Bronchial epithelial cell (primary cell): ENCODE results near the gene PGBD5. TPM values are rescaled to one million over a fixed set of nuclear protein-coding genes. Genes with fewer than 3 reads are reported as not detected.

Source experiments
- DNase-seq: peaks from one replicate; pipeline ENCODE4 v3.0.0-alpha.2; 2010; ENCODE audit warnings: low read depth
- FAIRE-seq: peaks from 2 replicates; lab custom pipeline; 2011; peaks lifted over from hg19 to GRCh38; lab: Jason Lieb, UNC
- H3K27me3 ChIP-seq: 2 replicates; pipeline ENCODE4 v1.5.1; 2011; ENCODE audit warnings: low read length; ENCODE audit not compliant: control insufficient read depth, insufficient read depth
- H3K36me3 ChIP-seq: 2 replicates; pipeline ENCODE4 v1.5.1; 2011; ENCODE audit warnings: low read length; ENCODE audit not compliant: control insufficient read depth, insufficient read depth
- H3K4me3 ChIP-seq: 2 replicates; pipeline ENCODE4 v1.5.1; 2011; ENCODE audit warnings: mild to moderate bottlenecking, low read depth, low read length, control low read depth
- total RNA-seq: library from RNA; depleted of rRNA; stranded (reverse); fragments of >200 nt; gene quantifications from 2 replicates; pipeline ENCODE4 v1.2.1, GENCODE V29; 2014
- TF ChIP-seq, protein P1 (sequence below): IDR thresholded peaks from 2 replicates; pipeline ENCODE4 v1.5.1; 2011; ENCODE audit warnings: mild to moderate bottlenecking, moderate library complexity, low read length, control low read depth, inconsistent platforms; ENCODE audit not compliant: insufficient read depth, severe bottlenecking

The PGBD5 gene
- total RNA-seq, 1 donor from 2014 or later, result under 0.01 TPM

DNA sequence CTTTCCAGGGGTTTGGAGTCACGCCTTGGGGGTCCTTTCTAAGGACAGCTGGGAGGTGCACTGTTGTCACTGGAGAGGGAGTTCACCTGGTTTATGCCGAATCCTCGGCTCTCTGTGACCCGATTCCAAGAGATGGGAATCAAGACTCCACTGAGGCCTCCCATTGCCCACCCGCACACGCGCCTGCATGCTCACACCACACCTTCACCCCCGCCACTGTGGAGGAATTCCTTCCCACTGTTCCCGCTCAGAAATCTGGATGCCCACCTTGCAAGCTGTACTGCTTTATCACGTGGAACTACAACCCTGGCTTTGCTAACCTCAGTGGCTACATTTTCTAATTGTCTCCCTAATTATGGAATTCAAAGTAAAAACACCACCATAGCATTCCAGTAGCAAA, 29.2 kb downstream of the PGBD5 start:
- H3K27me3 ChIP-seq, result no peaks in the 10 kb centered on the region
- no peak overlapping the region for H3K4me3 ChIP-seq
- FAIRE-seq (no peak), DNase-seq (no peak)
- TF ChIP-seq, protein P1, sequence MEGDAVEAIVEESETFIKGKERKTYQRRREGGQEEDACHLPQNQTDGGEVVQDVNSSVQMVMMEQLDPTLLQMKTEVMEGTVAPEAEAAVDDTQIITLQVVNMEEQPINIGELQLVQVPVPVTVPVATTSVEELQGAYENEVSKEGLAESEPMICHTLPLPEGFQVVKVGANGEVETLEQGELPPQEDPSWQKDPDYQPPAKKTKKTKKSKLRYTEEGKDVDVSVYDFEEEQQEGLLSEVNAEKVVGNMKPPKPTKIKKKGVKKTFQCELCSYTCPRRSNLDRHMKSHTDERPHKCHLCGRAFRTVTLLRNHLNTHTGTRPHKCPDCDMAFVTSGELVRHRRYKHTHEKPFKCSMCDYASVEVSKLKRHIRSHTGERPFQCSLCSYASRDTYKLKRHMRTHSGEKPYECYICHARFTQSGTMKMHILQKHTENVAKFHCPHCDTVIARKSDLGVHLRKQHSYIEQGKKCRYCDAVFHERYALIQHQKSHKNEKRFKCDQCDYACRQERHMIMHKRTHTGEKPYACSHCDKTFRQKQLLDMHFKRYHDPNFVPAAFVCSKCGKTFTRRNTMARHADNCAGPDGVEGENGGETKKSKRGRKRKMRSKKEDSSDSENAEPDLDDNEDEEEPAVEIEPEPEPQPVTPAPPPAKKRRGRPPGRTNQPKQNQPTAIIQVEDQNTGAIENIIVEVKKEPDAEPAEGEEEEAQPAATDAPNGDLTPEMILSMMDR, result no peak
- no peaks in the 10 kb centered on the region for H3K36me3 ChIP-seq

- Histone ChIP-seq H3K27me3 (no peaks in the 10 kb centered on the region), H3K36me3 (no peaks in the 10 kb centered on the region), H3K4me3 (no peak overlapping the region)
- TF ChIP-seq, protein P1, result no peak
- no peak for FAIRE-seq
- DNase-seq, result no peak
Observed at GRCh38 chr1:230395932-230396331, 30.2 kb downstream of the PGBD5 start.

DNA sequence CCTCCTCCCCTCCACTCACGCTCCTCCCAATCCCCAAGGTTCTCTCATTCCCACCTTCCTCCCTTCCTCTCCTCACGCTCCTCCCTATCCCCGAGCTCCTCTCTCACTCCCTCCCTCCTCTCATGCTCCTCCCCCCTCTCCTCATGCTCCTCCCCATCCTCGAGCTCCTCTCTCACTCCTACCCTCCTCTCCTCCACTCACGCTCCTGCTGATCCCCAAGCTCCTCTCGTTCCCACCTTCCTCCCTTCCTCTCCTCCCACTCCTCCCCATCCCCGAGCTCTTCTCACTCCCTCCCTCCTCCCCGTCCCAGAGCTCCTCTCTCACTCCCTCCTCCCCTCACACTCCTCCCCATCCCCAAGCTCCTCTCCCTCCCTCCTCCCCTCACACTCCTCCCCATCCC, 31.4 kb downstream of the PGBD5 start:
- DNase-seq (no peak), FAIRE-seq (no peak)
- no peak overlapping the region for H3K4me3 ChIP-seq
- TF ChIP-seq, protein P1, result no peak
- no peaks in the 10 kb centered on the region for H3K36me3 ChIP-seq
- no peaks in the 10 kb centered on the region for H3K27me3 ChIP-seq

DNA sequence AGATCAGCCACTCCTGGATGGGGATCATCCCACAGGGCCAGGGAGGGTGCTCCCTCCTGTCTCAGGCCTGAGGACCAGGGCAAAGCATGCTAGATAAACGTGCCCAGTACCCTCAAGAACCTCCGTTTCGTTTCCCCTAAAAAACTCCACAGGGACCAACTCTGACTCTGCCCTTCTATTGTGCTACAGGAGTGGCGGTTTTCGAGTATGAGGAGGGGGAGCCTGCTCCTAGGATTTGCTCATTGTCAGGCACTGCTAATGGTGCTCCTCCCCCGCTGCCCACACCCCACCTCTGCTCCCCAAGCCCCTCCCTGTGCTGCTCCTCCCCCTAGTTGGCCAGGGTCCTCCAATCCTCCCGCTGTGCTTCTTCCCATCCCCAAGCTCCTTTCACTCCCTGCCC, 32.0 kb downstream of the PGBD5 start:
- Histone ChIP-seq H3K4me3 (no peak overlapping the region), H3K36me3 (no peaks in the 10 kb centered on the region), H3K27me3 (no peaks in the 10 kb centered on the region)
- DNase-seq, result no peak
- no peak for FAIRE-seq
- TF ChIP-seq, protein P1, result no peak

DNA sequence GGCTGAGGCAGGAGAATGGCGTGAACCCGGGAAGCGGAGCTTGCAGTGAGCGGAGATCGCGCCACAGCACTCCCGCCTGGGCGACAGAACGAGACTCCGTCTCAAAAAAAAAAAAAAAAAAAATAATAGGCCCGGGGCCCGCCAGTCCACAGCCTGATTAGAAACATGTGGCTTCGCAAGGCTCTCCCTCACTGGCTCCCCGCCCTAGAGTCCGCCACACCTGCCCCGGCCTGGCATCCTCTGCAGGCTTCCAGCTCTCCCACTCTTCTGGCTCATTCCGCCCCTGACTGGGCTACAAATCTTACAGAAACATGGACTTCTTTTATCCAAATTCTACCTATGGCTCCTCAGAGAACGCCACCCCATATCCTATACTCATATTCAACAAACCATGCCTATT, 32.4 kb downstream of the PGBD5 start:
- H3K4me3 ChIP-seq, result no peak overlapping the region
- FAIRE-seq (no peak), DNase-seq (no peak)
- TF ChIP-seq, protein P1, result no peak
- H3K36me3 ChIP-seq, result no peaks in the 10 kb centered on the region
- no peaks in the 10 kb centered on the region for H3K27me3 ChIP-seq

GRCh38 chr1:230392920-230393521, 33.1 kb downstream of the PGBD5 start:
- FAIRE-seq, result no peak
- TF ChIP-seq, protein P1, result no peak
- no peak for DNase-seq

More at GRCh38 chr1:230392920-230393521, 33.1 kb downstream of the PGBD5 start:
- H3K36me3 ChIP-seq, result no peaks in the 10 kb centered on the region
- no peak overlapping the region for H3K4me3 ChIP-seq
- no peaks in the 10 kb centered on the region for H3K27me3 ChIP-seq
